OCI-LY7 (cell line): ENCODE results near the gene PSMB11.

Source experiments
- EZH2phosphoT487 ChIP-seq: fragments of 200-600 bp; sonication (generic); IDR thresholded peaks from 2 replicates; pipeline ENCODE4 v1.6.1; 2018; ENCODE audit warnings: low read depth, borderline replicate concordance, mild to moderate bottlenecking, mixed run types, antibody characterized with exemption, low read length, moderate library complexity, mixed read lengths
- TF ChIP-seq, protein P1 (sequence below): fragments of 200-600 bp; sonication (generic); conservative IDR thresholded peaks from 2 replicates; pipeline ENCODE4 v1.5.1; 2014; ENCODE audit warnings: mild to moderate bottlenecking, antibody characterized with exemption, low read length, moderate library complexity, mixed read lengths

DNA sequence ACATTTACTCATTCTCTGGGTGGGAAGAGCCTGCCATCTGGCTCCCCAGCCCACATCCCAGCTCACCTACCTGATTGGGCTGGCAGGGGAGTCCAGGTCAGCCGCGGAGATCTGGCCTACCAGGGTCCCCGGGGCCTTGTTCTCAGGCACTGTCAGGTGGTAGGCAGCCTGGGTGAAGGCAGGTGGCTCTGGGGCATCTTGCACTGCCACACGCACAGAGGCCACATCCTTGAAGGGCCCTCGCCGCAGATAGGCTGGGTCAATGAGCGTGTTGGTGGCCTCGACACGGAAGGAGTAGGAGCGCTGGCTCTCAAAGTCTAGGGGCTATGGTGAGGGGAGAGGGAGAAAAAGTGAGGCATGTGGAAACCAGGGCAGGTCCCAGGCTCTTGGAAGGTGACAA lies 11.4 kb downstream of the PSMB11 start:
- TF ChIP-seq, protein P1, sequence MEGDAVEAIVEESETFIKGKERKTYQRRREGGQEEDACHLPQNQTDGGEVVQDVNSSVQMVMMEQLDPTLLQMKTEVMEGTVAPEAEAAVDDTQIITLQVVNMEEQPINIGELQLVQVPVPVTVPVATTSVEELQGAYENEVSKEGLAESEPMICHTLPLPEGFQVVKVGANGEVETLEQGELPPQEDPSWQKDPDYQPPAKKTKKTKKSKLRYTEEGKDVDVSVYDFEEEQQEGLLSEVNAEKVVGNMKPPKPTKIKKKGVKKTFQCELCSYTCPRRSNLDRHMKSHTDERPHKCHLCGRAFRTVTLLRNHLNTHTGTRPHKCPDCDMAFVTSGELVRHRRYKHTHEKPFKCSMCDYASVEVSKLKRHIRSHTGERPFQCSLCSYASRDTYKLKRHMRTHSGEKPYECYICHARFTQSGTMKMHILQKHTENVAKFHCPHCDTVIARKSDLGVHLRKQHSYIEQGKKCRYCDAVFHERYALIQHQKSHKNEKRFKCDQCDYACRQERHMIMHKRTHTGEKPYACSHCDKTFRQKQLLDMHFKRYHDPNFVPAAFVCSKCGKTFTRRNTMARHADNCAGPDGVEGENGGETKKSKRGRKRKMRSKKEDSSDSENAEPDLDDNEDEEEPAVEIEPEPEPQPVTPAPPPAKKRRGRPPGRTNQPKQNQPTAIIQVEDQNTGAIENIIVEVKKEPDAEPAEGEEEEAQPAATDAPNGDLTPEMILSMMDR, result no peak
- no peak for TF ChIP-seq EZH2phosphoT487
